B cell (primary cell): ENCODE measurements around the gene XYLT1. TPM values are rescaled to one million over a fixed set of nuclear protein-coding genes. Genes with fewer than 3 reads are reported as not detected.

ENCODE experiments used
- ATAC-seq: fragments of 200-7000 bp; cut with Tn5 transposase; one replicate; pipeline ENCODE4 v1.10.0; 2021; ENCODE audit warnings: low read depth, mild to moderate bottlenecking, moderate number of reproducible peaks, moderate library complexity
- CTCF ChIA-PET: fragments of 350-600 bp; sonication (Branson Sonifier 250); formaldehyde crosslinking; loops from one replicate; lab custom pipeline; 2021; ENCODE audit warnings: antibody characterized with exemption, inconsistent platforms; lab: Charles Lee
- POLR2A ChIA-PET: fragments of 350-600 bp; sonication (Branson Sonifier 250); formaldehyde crosslinking; loops from one replicate; lab custom pipeline; 2021; ENCODE audit warnings: antibody characterized with exemption; lab: Charles Lee
- DNase-seq: peaks from one replicate; pipeline ENCODE4 v3.0.0; 2013
- H2AFZ ChIP-seq: 2 replicates; pipeline ENCODE4 v1.6.1; 2012; ENCODE audit warnings: mild to moderate bottlenecking, low read depth, low read length; ENCODE audit not compliant: insufficient read depth, poor library complexity, severe bottlenecking
- H3K27ac ChIP-seq, 2 donors: 1 replicate in 1 of 2; 2 replicates in 1 of 2; pipeline ENCODE4 v1.5.1; 2012 to 2013; ENCODE audit warnings: low read length in 2 of 2, mild to moderate bottlenecking in 2 of 2, moderate library complexity in 1 of 2
- H3K27me3 ChIP-seq, 4 experiments: fragments of 200-600 bp in 1 of 4; sonication (generic) in 1 of 4; replicated peaks in 1 of 4; 1 replicate in 2 of 4; 2 replicates in 2 of 4; pipeline versions ENCODE4 v1.6.1 to v1.7.0; 2013 to 2016; ENCODE audit warnings: low read length in 3 of 4, mild to moderate bottlenecking in 2 of 4, mixed read lengths in 1 of 4, moderate library complexity in 1 of 4; ENCODE audit not compliant: insufficient read depth in 4 of 4, control insufficient read depth in 3 of 4; ENCODE audit errors: control extremely low read depth in 1 of 4
- H3K36me3 ChIP-seq, 2 experiments: replicated peaks in 1 of 2; 1 replicate in 1 of 2; 2 replicates in 1 of 2; pipeline versions ENCODE4 v1.6.1 to v1.7.1; 2013; ENCODE audit warnings: low read length in 1 of 2; ENCODE audit not compliant: insufficient read depth in 2 of 2, control insufficient read depth in 1 of 2; ENCODE audit errors: control extremely low read depth in 1 of 2, extremely low read depth in 1 of 2
- H3K4me1 ChIP-seq, 2 donors: fragments of 200-600 bp in 1 of 2; sonication (generic) in 1 of 2; 1 replicate in 1 of 2; 2 replicates in 1 of 2; pipeline versions ENCODE4 v1.5.1 to v1.6.1; 2013 to 2017; ENCODE audit warnings: low read length in 2 of 2; ENCODE audit not compliant: control insufficient read depth in 2 of 2, insufficient read depth in 2 of 2
- H3K4me2 ChIP-seq: replicated peaks from 2 replicates; pipeline ENCODE3; 2012; ENCODE audit warnings: mild to moderate bottlenecking, low read depth, low read length; ENCODE audit not compliant: poor library complexity, severe bottlenecking
- H3K4me3 ChIP-seq, 5 experiments: fragments of 200-600 bp in 1 of 5; sonication (generic) in 1 of 5; 1 replicate in 3 of 5; 2 replicates in 2 of 5; pipeline versions ENCODE4 v1.5.1 to v1.7.0; 2011 to 2016; ENCODE audit warnings: low read length in 4 of 5, mild to moderate bottlenecking in 4 of 5, low read depth in 2 of 5, control low read depth in 1 of 5, moderate library complexity in 1 of 5; ENCODE audit not compliant: insufficient read depth in 1 of 5; ENCODE audit errors: control extremely low read depth in 1 of 5, extremely low read depth in 1 of 5
- H3K79me2 ChIP-seq: fragments of 200-600 bp; sonication (generic); one replicate; pipeline ENCODE4 v1.6.0; 2016; ENCODE audit warnings: low read length; ENCODE audit not compliant: control insufficient read depth, insufficient read depth
- H3K9ac ChIP-seq: fragments of 200-600 bp; sonication (generic); 2 replicates; pipeline ENCODE4 v1.6.1; 2017; ENCODE audit warnings: mild to moderate bottlenecking, low read length, moderate library complexity
- H3K9me3 ChIP-seq, 3 donors: one replicate each; pipeline versions ENCODE4 v1.6.1 to v1.7.1; 2013; ENCODE audit warnings: low read length in 2 of 3; ENCODE audit not compliant: control insufficient read depth in 2 of 3, insufficient read depth in 1 of 3; ENCODE audit errors: control extremely low read depth in 1 of 3
- H4K20me1 ChIP-seq: 2 replicates; pipeline ENCODE4 v1.6.0; 2012; ENCODE audit warnings: mild to moderate bottlenecking, low read length; ENCODE audit not compliant: insufficient read depth, control insufficient read depth, poor library complexity, severe bottlenecking
- H3K27ac Mint-ChIP-seq: one replicate; pipeline ENCODE4 v1.8.0; 2021; ENCODE audit warnings: mixed read lengths
- H3K27me3 Mint-ChIP-seq: one replicate; pipeline ENCODE4 v1.8.0; 2021; ENCODE audit warnings: mixed read lengths
- H3K4me1 Mint-ChIP-seq: one replicate; pipeline ENCODE4 v1.8.0; 2021; ENCODE audit warnings: mixed read lengths
- H3K4me3 Mint-ChIP-seq: one replicate; pipeline ENCODE4 v1.8.0; 2021; ENCODE audit warnings: mixed read lengths
- H3K9me3 Mint-ChIP-seq: one replicate; pipeline ENCODE4 v1.8.0; 2022; ENCODE audit warnings: mixed read lengths; ENCODE audit not compliant: insufficient read depth
- CTCF ChIP-seq: fragments of 200-600 bp; IDR thresholded peaks from one replicate; pipeline ENCODE4 v1.8.0; 2022; ENCODE audit warnings: antibody characterized with exemption, mild to moderate bottlenecking
- EZH2 ChIP-seq: IDR thresholded peaks from 2 replicates; pipeline ENCODE4 v1.6.1; 2012; ENCODE audit warnings: borderline replicate concordance, low read depth, mild to moderate bottlenecking, moderate library complexity, low read length; ENCODE audit not compliant: insufficient read depth, poor library complexity, severe bottlenecking
- WGBS: methylation state at CpG from one replicate; pipeline ENCODE4 v1.1.5; 2013; ENCODE audit warnings: missing lambda C conversion rate; ENCODE audit not compliant: insufficient coverage; 5-methylcytosine and 5-hydroxymethylcytosine counted together
- intact Hi-C: fragments of 100-400 bp; cut with micrococcal nuclease; formaldehyde crosslinking; loops from one replicate; pipeline ENCODE4 v1.10.0; 2022
- polyA plus RNA-seq: library from polyadenylated mRNA; depleted of rRNA; stranded (reverse); fragments of >200 nt; gene quantifications from 2 replicates; pipeline ENCODE4 v1.2.3, GENCODE V29; 2012
- total RNA-seq, 2 donors: library from RNA; stranded (reverse); fragments of 120-200 nt in 1 of 2; gene quantifications; 1 replicate in 1 of 2; 2 replicates in 1 of 2; pipeline versions ENCODE4 v1.2.3 to v1.2.4, GENCODE V29; 2013 to 2022

XYLT1 gene
- total and polyA plus RNA-seq, 2 donors (not counting 1 experiment from before 2014, with no cell fraction given) = 8.7 to 59.6 TPM

GRCh38 chr16:17294856-17295255, 175.9 kb downstream of the XYLT1 start:
- H3K27ac ChIP-seq = no peak overlapping the region
- peaks cover 23% of the 10 kb centered on the region for H4K20me1 ChIP-seq
- no peaks in the 10 kb centered on the region for H3K27me3 ChIP-seq
- H3K4me2 ChIP-seq = no peak overlapping the region
- H3K36me3 ChIP-seq = peaks cover 0 to 2% of the 10 kb centered on the region in 2 experiments
- peaks cover 36% of the 10 kb centered on the region for H3K4me1 Mint-ChIP-seq
- no peak overlapping the region for H2AFZ ChIP-seq
- H3K27me3 Mint-ChIP-seq = no peaks in the 10 kb centered on the region
- ATAC-seq (no peak), DNase-seq (no peak)
- peaks cover 96% of the 10 kb centered on the region for H3K79me2 ChIP-seq
- peak overlapping the region; percentile 5 for H3K27ac Mint-ChIP-seq
- H3K9me3 ChIP-seq = no peaks in the 10 kb centered on the region
- TF ChIP-seq EZH2 (no peak), CTCF (no peak)
- peaks cover 12 to 20% of the 10 kb centered on the region in 2 donors for H3K4me1 ChIP-seq
- intact Hi-C loops = no loop called here
- H3K9ac ChIP-seq = no peak overlapping the region
- no peaks in the 10 kb centered on the region for H3K9me3 Mint-ChIP-seq
- H3K4me3 ChIP-seq = no peak overlapping the region
- ChIA-PET CTCF (no interaction called here), POLR2A (interaction anchor here (0.6 kb wide), 1 partner anchor 80 kb away, joined by 3 read pairs; no protein-coding TSS in a partner anchor)
- no peak overlapping the region for H3K4me3 Mint-ChIP-seq
- WGBS = 78% methylated on average over 2 of the region's 3 CpGs

GRCh38 chr16:17293813-17294558, 176.8 kb downstream of the XYLT1 start:
- H3K4me3 ChIP-seq = no peak overlapping the region
- H3K9me3 ChIP-seq = no peaks in the 10 kb centered on the region
- H4K20me1 ChIP-seq = peaks cover 23% of the 10 kb centered on the region
- no peak overlapping the region for H2AFZ ChIP-seq
- peaks cover 96% of the 10 kb centered on the region for H3K79me2 ChIP-seq
- Mint-ChIP-seq H3K9me3 (no peaks in the 10 kb centered on the region), H3K27ac (no peak overlapping the region), H3K27me3 (no peaks in the 10 kb centered on the region), H3K4me1 (peaks cover 27% of the 10 kb centered on the region), H3K4me3 (no peak overlapping the region)
- H3K9ac ChIP-seq = no peak overlapping the region
- intact Hi-C loops = no loop called here
- ChIA-PET POLR2A (no interaction called here), CTCF (interaction anchor here (0.8 to 1.4 kb wide), 5 partner anchors 9 to 173 kb away, joined by 3 to 4 read pairs (median 3); no protein-coding TSS in a partner anchor)
- H3K27me3 ChIP-seq = no peaks in the 10 kb centered on the region
- H3K4me2 ChIP-seq = no peak overlapping the region
- 98% methylated on average over 4 of the region's 9 CpGs for WGBS
- DNase-seq = no peak
- H3K27ac ChIP-seq = no peak overlapping the region
- peaks cover 4 to 12% of the 10 kb centered on the region in 2 donors for H3K4me1 ChIP-seq
- H3K36me3 ChIP-seq = peaks cover 0 to 2% of the 10 kb centered on the region in 2 experiments
- ATAC-seq = no peak
- TF ChIP-seq EZH2 (no peak), CTCF (no peak)
